ENCODE measurements around the gene SLC2A9.

GRCh38 chr4:10034612-10035104, 13.4 kb upstream of the SLC2A9 start:
- no peak for TF ChIP-seq POLR2AphosphoS5 (IDR thresholded peaks at IDR 0.05; ENCODE audit: low read depth, low read length)
- no peak for TF ChIP-seq REST (IDR thresholded peaks at IDR 0.05; ENCODE audit: insufficient read depth in 1 of 2, low read depth in 2 of 2, low read length in 2 of 2)
